K562 (cell line): ENCODE results near the gene KIF1A.

Experiments used
- EP300 ChIP-seq: IDR thresholded peaks from 2 replicates; pipeline ENCODE4 v1.6.1; 2012; ENCODE audit warnings: low read length, improper control_type of control experiment
- FOXM1 ChIP-seq, 2 experiments: fragments of 450-650 bp in 1 of 2; sonication (generic) in 1 of 2; formaldehyde crosslinking in 1 of 2; IDR thresholded peaks; 2 replicates each; pipeline versions ENCODE4 v1.6.1 to v1.9.0; 2017 to 2022; ENCODE audit warnings: low read depth in 2 of 2, mild to moderate bottlenecking in 2 of 2, missing genetic modification reagents in 1 of 2, moderate library complexity in 1 of 2
- KLF1 ChIP-seq: fragments of 450-650 bp; IDR thresholded peaks from 2 replicates; pipeline ENCODE4 v1.6.1; 2016; ENCODE audit warnings: missing genetic modification characterization, missing compliant biosample characterization
- POLR2A ChIP-seq: fragments of 450-650 bp; conservative IDR thresholded peaks from 2 replicates; pipeline ENCODE4 v1.6.1; 2016
- ZBTB7A ChIP-seq: IDR thresholded peaks from 2 replicates; pipeline ENCODE4 v1.6.1; 2011; ENCODE audit warnings: low read depth, mild to moderate bottlenecking, low read length, moderate library complexity, borderline replicate concordance; ENCODE audit not compliant: control insufficient read depth
- TF ChIP-seq, protein P1 (sequence below): sonication (generic); formaldehyde crosslinking; IDR thresholded peaks from 2 replicates; pipeline ENCODE4 v1.8.0; 2023; ENCODE audit warnings: mild to moderate bottlenecking, missing genetic modification reagents
- TF ChIP-seq, protein P2 (sequence below): sonication (generic); formaldehyde crosslinking; IDR thresholded peaks from 2 replicates; pipeline ENCODE4 v1.8.0; 2022; ENCODE audit warnings: missing genetic modification reagents, mild to moderate bottlenecking, borderline replicate concordance
- TF ChIP-seq, protein P3 (sequence below), 3 experiments: IDR thresholded peaks in 2 of 3; conservative IDR thresholded peaks in 1 of 3; 2 replicates each; pipeline ENCODE4 v1.5.1; 2011 to 2012; ENCODE audit warnings: low read length in 3 of 3, mild to moderate bottlenecking in 3 of 3, control low read depth in 2 of 3, improper control_type of control experiment in 1 of 3, inconsistent platforms in 1 of 3, low read depth in 1 of 3, mixed read lengths in 1 of 3, moderate library complexity in 1 of 3; ENCODE audit not compliant: insufficient read depth in 2 of 3

DNA sequence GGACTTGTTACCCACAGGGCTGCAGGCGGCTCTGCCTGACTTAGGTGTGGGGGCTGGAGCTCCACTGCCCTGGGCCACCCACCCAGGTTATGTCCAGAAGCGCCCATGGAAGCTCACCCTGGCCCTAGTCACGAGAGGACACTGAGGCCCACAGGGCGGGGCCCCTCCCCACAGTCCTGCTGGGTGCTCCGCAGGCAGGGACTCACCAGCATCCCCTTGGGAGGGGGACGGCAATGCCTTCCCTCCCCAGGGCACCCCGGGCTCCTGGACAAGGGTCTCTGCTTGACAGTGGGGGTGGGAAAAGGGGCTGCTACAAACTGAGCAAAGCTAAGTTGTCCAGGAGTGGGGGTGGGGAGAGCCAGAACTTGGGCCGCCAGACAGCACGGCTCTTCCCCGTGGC, 67.8 kb downstream of the KIF1A start:
- TF ChIP-seq, protein P1, sequence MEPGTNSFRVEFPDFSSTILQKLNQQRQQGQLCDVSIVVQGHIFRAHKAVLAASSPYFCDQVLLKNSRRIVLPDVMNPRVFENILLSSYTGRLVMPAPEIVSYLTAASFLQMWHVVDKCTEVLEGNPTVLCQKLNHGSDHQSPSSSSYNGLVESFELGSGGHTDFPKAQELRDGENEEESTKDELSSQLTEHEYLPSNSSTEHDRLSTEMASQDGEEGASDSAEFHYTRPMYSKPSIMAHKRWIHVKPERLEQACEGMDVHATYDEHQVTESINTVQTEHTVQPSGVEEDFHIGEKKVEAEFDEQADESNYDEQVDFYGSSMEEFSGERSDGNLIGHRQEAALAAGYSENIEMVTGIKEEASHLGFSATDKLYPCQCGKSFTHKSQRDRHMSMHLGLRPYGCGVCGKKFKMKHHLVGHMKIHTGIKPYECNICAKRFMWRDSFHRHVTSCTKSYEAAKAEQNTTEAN (CRISPR knock-in tag) = no peak
- no peak for TF ChIP-seq ZBTB7A
- no peak for TF ChIP-seq KLF1
- TF ChIP-seq, protein P2, sequence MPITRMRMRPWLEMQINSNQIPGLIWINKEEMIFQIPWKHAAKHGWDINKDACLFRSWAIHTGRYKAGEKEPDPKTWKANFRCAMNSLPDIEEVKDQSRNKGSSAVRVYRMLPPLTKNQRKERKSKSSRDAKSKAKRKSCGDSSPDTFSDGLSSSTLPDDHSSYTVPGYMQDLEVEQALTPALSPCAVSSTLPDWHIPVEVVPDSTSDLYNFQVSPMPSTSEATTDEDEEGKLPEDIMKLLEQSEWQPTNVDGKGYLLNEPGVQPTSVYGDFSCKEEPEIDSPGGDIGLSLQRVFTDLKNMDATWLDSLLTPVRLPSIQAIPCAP = no peak
- no peak for TF ChIP-seq EP300
- no peak for TF ChIP-seq FOXM1 (IDR thresholded peaks at IDR 0.05; ENCODE audit: low read depth)
- TF ChIP-seq FOXM1 (CRISPR knock-in tag; IDR thresholded peaks at IDR 0.05; ENCODE audit: low read depth) = no peak
- TF ChIP-seq, protein P3, sequence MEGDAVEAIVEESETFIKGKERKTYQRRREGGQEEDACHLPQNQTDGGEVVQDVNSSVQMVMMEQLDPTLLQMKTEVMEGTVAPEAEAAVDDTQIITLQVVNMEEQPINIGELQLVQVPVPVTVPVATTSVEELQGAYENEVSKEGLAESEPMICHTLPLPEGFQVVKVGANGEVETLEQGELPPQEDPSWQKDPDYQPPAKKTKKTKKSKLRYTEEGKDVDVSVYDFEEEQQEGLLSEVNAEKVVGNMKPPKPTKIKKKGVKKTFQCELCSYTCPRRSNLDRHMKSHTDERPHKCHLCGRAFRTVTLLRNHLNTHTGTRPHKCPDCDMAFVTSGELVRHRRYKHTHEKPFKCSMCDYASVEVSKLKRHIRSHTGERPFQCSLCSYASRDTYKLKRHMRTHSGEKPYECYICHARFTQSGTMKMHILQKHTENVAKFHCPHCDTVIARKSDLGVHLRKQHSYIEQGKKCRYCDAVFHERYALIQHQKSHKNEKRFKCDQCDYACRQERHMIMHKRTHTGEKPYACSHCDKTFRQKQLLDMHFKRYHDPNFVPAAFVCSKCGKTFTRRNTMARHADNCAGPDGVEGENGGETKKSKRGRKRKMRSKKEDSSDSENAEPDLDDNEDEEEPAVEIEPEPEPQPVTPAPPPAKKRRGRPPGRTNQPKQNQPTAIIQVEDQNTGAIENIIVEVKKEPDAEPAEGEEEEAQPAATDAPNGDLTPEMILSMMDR (IDR thresholded peaks at IDR 0.05 in 2 of 3, conservative IDR thresholded peaks at IDR 0.05 in 1 of 3; ENCODE audit: insufficient read depth in 2 of 3, low read depth in 1 of 3, low read length in 3 of 3) = no peak
- no peak for TF ChIP-seq POLR2A
